ENCODE results near the gene OR6N1.

Gene OR6N1

GRCh38 chr1:158754420-158754819 is 17.6 kb downstream of the OR6N1 start, which contains the start of gene OR6K6:
OR6K6 (plus strand) TSS chr1:158754720; CDS start chr1:158754888, 168 bp downstream.
- in situ Hi-C loops (cut with HindIII; ENCODE audit: low sequenced_read_pairs) = no loop called here

- in situ Hi-C loops (cut with HindIII; ENCODE audit: low sequenced_read_pairs) = no loop called here
These were observed 19.8 kb downstream of the OR6N1 start for GRCh38 chr1:158752155-158752712.

GRCh38 chr1:158735848-158736247 is 36.1 kb downstream of the OR6N1 start:
- in situ Hi-C loops (cut with HindIII; ENCODE audit: low sequenced_read_pairs) = loop anchor here (10.0 kb wide), 1 partner anchor 59 kb away; no protein-coding TSS in a partner anchor

GRCh38 chr1:158732524-158732923 is 39.5 kb downstream of the OR6N1 start:
- in situ Hi-C loops (cut with HindIII; ENCODE audit: low sequenced_read_pairs) = loop anchor here (10.0 kb wide), 1 partner anchor 62 kb away; no protein-coding TSS in a partner anchor

GRCh38 chr1:158731707-158732106 is 40.3 kb downstream of the OR6N1 start:
- in situ Hi-C loops (cut with HindIII; ENCODE audit: low sequenced_read_pairs) = loop anchor here (10.0 kb wide), 1 partner anchor 63 kb away; no protein-coding TSS in a partner anchor

- in situ Hi-C loops (cut with HindIII; ENCODE audit: low sequenced_read_pairs) = loop anchor here (10.0 kb wide), 1 partner anchor 64 kb away; no protein-coding TSS in a partner anchor
These were observed 41.5 kb downstream of the OR6N1 start for GRCh38 chr1:158730453-158730852.

- in situ Hi-C loops (cut with HindIII; ENCODE audit: low sequenced_read_pairs) = no loop called here
These were observed 43.3 kb downstream of the OR6N1 start for GRCh38 chr1:158728510-158729225.

GRCh38 chr1:158724442-158724841 is 47.6 kb downstream of the OR6N1 start:
- in situ Hi-C loops (cut with HindIII; ENCODE audit: low sequenced_read_pairs) = no loop called here

- in situ Hi-C loops (cut with HindIII; ENCODE audit: low sequenced_read_pairs) = no loop called here
These were observed 51.4 kb downstream of the OR6N1 start, which contains the start of gene OR6K3 for GRCh38 chr1:158720620-158721019. OR6K3 (minus strand) TSS chr1:158720720; CDS start chr1:158718115, 2,605 bp downstream.

- in situ Hi-C loops (cut with HindIII; ENCODE audit: low sequenced_read_pairs) = no loop called here
These were observed 52.3 kb downstream of the OR6N1 start for GRCh38 chr1:158719664-158720063.

GRCh38 chr1:158717344-158717743 is 54.7 kb downstream of the OR6N1 start:
- in situ Hi-C loops (cut with HindIII; ENCODE audit: low sequenced_read_pairs) = no loop called here

GRCh38 chr1:158716335-158716734 is 55.7 kb downstream of the OR6N1 start:
- in situ Hi-C loops (cut with HindIII; ENCODE audit: low sequenced_read_pairs) = no loop called here

GRCh38 chr1:158714754-158715153 is 57.2 kb downstream of the OR6N1 start:
- in situ Hi-C loops (cut with HindIII; ENCODE audit: low sequenced_read_pairs) = no loop called here

Data from endothelial cell of hepatic sinusoid (primary cell).